ENCODE results near the gene CPNE7.
"Not testable (repeated sequence)": the region's sequence is repeated elsewhere in the genome, so short reads cannot be mapped to it uniquely, and the experiment has no call there.

CPNE7 gene

GRCh38 chr16:89634463-89635385 lies 59.2 kb downstream of the CPNE7 start:
- DNase-seq: not testable (repeated sequence)

- DNase-seq: no peak
Measured at GRCh38 chr16:89636663-89637062, 61.1 kb downstream of the CPNE7 start.

DNA sequence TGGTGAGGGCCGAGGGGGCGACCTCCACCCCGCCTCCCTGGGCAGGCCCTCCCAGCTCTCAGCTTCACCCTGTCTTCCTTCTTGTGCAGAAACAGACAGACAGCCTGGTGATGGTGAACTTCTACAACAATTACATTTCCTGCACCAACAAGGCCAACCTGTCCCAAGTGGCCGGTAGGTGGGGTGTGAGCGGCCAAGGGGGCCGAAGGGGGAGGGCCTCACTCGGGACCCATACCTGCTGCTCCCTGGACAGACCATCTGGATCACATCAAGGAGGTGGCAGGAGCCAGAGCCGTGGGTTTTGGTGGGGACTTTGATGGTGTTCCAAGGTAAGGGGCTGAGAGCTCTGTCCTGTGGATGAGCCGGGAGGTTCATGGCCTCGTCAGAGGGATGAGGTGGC lies 61.8 kb downstream of the CPNE7 start:
- no peak for DNase-seq

DNA sequence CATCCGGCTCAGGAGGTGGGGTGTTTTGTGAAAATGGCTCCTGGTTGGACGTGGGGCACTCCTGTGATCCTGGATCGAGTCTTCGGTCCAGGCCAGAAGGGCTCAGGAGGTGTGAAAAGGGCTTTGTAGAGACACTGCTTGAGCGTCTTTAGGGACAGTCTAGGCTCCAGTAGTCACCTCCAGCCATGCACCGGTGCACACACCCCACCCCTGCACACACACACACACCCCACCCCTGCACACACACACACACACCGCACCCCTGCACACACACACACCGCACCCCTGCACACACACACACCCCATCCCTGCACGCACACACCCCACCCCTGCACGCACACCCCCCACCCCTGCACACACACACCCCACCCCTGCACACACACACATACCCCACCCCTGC lies 62.9 kb downstream of the CPNE7 start:
- DNase-seq: no peak

- DNase-seq: no peak
Measured at GRCh38 chr16:89639385-89639784, 63.8 kb downstream of the CPNE7 start.

DNA sequence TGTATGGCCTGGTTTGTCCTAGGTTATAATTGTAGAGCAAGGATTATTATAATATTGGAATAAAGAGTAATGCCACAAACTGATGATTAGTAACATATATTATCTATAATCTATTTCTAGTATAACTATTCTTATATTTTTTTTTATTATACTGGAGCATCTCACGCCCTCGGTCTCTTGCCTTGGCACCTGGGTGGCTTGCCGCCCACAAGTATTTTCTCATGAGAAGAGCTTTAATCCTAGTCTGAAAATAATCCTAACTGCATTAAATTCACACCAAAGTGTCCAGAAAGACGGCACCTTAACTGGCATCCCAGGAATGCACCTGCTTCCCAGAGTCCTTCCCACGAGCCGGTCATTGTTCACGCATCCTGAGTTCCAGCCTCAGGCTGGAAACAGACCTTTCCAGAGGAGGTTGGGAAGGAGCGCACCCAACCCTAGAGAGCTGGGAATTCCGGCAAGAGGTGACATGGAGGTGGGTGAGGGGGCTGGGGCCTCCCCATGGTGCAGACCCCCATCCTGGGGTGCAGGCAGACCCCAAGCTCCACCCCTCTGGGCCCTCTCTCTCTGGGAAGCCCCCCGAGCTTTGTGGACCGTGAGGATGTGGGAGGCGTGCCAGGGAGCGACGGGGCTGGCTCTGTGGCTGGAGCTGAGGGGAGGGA lies 66.0 kb downstream of the CPNE7 start:
- no peak for DNase-seq

- no peak for DNase-seq
Measured at GRCh38 chr16:89642574-89642973, 67.0 kb downstream of the CPNE7 start.

DNA sequence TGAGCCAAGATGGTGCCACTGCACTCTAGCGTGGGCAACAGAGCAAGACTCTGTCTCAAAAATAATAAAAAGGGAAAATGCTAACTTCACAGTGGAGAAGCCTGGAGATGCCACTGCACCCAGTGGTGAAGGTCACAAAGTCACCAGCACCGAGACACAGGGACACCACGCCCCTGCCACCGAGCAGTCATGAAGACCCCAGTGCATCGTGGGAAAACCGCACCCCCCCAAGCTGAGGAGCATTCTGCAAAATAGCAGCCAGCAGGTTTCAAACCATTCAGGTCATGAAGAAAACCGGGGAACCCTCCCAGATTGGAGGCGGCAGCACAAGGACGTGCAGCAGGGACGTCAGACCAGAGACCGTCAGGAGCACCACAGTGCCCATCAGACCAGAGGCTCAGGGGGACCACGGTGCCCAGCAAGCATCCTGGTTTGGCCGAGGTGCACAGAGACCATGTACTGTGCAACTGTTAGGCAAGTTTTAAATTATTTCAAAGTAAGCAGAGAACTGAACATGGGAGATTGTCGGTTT lies 68.3 kb downstream of the CPNE7 start:
- no peak for DNase-seq

- DNase-seq: no peak
Measured at GRCh38 chr16:89645122-89645521, 69.6 kb downstream of the CPNE7 start.

- no peak for DNase-seq
Measured at GRCh38 chr16:89646270-89646669, 70.7 kb downstream of the CPNE7 start.

Data from activated T-cell treated with anti-CD3 and anti-CD28 coated beads, Interleukin-2, amount 50 U/mL, for 1 hour (primary cell).